ENCODE data around the gene ITPR1. TPM values are rescaled to one million over a fixed set of nuclear protein-coding genes. Genes with fewer than 3 reads are reported as not detected.

Gene ITPR1
- total and polyA plus RNA-seq, 3 donors from 2014 or later = 26.5 to 129 (median 59.7) TPM

DNA sequence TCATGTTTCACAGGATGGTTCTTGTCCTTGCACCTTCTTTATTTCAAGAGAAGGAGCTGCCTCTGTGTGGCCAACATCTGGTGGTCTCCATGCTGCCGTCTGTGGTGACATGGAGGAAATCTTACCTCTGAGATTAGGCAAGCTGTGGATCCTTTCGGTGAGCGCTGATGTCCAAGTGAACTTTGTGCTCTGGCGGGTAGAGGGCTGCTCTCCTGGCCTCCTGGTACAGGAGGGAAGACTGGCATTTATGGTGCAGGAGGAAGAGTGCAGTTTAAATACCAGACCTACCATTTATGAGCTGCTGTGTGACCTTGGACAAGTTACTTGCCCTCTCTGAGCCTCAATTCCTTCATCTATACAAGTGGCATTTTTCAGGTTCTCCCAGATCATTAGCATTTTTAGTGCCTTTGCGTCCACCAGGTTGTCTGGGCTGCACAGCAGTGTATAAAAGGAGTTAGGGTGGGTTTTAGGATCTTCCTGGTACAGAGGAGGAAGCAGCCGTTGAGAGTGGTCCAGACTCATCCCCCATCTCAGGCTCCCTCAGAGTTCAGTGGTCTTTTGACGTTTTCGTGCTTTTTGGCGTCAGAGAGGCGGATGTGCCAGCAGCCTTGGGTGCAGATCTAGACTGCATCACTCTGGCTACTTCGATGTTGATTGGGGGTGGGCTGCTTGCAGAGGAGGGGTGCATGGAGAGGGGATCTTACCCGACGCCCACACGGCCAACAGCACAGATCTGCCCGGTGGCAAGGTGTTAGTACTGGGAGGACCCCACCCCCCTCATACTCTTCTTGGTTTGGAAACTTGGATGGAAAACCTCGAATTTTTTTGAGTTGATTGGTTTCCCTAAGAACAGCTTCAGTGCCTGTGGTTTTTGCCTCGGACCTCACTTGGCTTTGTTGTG lies 162.2 kb downstream of the ITPR1 start:
- no peaks in the 10 kb centered on the region for H3K36me3 ChIP-seq (ENCODE audit: low read depth, missing control alignments)
- no peak for TF ChIP-seq POLR2A (IDR thresholded peaks at IDR 0.05)
- TF ChIP-seq, protein P1, sequence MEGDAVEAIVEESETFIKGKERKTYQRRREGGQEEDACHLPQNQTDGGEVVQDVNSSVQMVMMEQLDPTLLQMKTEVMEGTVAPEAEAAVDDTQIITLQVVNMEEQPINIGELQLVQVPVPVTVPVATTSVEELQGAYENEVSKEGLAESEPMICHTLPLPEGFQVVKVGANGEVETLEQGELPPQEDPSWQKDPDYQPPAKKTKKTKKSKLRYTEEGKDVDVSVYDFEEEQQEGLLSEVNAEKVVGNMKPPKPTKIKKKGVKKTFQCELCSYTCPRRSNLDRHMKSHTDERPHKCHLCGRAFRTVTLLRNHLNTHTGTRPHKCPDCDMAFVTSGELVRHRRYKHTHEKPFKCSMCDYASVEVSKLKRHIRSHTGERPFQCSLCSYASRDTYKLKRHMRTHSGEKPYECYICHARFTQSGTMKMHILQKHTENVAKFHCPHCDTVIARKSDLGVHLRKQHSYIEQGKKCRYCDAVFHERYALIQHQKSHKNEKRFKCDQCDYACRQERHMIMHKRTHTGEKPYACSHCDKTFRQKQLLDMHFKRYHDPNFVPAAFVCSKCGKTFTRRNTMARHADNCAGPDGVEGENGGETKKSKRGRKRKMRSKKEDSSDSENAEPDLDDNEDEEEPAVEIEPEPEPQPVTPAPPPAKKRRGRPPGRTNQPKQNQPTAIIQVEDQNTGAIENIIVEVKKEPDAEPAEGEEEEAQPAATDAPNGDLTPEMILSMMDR (IDR thresholded peaks at IDR 0.05) = no peak
- intact Hi-C loops (cut with DNase I; ENCODE audit: low total_unique reads) = no loop called here
- H3K27me3 ChIP-seq = no peaks in the 10 kb centered on the region
- H3K9me3 ChIP-seq = no peaks in the 10 kb centered on the region
- DNase-seq = no peak
- H3K4me3 ChIP-seq = no peak overlapping the region
- H3K27ac ChIP-seq = no peak overlapping the region
- WGBS, 2 donors = 63 to 80% methylated on average over 5 to 17 of the region's 17 CpGs
- no peaks in the 10 kb centered on the region for H3K4me1 ChIP-seq

DNA sequence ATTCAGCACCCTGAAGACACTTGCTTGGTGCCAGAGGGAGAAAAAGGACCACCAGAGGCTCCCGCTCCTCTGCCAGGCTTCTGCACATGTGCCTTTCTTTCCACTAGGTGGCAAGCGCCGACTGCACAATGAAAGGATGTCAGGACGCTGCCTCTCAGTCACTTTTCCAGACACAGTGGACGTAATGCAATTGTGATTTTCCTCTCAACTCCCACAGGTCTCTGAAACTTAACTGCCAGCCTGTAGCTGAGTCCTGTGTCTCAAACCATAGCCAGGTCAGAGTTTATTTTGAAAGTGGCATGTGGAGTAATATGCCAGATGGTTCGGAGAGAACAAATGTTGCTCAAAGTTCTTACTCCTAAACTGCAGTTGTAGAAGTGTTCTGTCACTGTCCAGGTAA lies 162.9 kb downstream of the ITPR1 start:
- no peak overlapping the region for H3K27ac ChIP-seq
- no peaks in the 10 kb centered on the region for H3K27me3 ChIP-seq
- intact Hi-C loops (cut with DNase I; ENCODE audit: low total_unique reads) = no loop called here
- peak; percentile 69 for DNase-seq
- no peaks in the 10 kb centered on the region for H3K4me1 ChIP-seq
- WGBS, 2 donors = 43 to 50% methylated on average over 6 of the region's 6 CpGs
- no peak overlapping the region for H3K4me3 ChIP-seq
- H3K9me3 ChIP-seq = no peaks in the 10 kb centered on the region
- TF ChIP-seq, protein P1 (IDR thresholded peaks at IDR 0.05) = peak in 2 of 3 experiments; percentile 61 to 68
- TF ChIP-seq POLR2A (IDR thresholded peaks at IDR 0.05) = no peak
- H3K36me3 ChIP-seq (ENCODE audit: low read depth, missing control alignments) = no peaks in the 10 kb centered on the region

DNA sequence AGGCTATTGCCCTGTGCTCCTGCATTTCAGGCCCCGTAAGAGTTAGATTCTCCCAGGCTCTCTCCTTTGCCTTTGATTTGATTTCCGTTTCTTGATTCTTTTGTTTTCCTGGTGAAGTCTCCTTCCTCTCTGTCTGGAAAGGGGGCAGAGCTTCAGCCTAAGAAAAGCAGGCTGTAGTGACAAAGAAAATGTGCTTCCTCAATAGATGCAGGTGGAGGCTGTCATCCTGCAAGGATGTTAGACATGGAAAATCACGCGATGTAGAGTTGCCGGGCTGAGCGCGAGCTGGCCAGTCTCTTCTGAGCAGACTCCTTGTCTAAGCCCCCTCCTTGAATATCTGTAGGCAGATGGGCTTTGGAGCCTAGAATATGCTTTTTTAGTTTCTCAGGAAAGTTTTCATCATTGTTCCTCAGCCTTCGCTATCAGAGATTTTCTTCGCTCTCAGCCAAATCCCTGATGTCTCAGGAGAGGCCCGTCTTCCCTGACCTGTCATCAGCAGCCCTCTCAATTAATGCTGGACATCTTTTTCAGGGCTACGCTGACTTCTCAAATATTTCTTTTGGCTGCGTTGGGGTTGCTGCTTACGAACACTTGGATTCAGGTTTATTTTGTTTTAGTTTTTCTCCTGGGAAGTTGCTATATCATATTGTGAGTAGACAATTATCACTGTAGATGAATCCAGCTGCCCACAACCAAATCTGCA lies 163.6 kb downstream of the ITPR1 start:
- no peaks in the 10 kb centered on the region for H3K36me3 ChIP-seq (ENCODE audit: low read depth, missing control alignments)
- intact Hi-C loops (cut with DNase I; ENCODE audit: low total_unique reads) = no loop called here

DNA sequence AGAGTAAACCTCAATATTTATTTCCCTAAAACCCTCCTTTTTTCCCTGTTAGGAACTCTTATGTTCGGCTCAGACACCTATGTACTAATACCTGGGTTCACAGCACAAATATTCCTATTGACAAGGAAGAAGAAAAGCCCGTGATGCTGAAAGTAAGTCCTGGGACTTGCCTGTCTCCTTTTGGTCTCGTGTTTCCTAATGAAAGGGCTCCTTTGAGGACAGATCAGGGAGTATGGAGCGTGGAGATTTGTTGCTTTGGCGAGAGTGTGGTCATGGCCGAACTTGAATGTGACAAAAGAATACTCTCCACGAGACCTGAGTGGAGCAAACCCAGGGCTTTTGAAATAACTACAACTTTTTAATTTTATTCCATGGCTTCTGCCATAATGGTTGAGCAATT lies 167.8 kb downstream of the ITPR1 start:
- no peak overlapping the region for H3K4me3 ChIP-seq
- TF ChIP-seq POLR2A (IDR thresholded peaks at IDR 0.05) = no peak
- TF ChIP-seq, protein P1 (IDR thresholded peaks at IDR 0.05) = no peak
- no peaks in the 10 kb centered on the region for H3K27me3 ChIP-seq
- intact Hi-C loops (cut with DNase I; ENCODE audit: low total_unique reads) = no loop called here
- 85 to 87% methylated on average over 7 of the region's 7 CpGs for WGBS, 2 donors
- H3K27ac ChIP-seq = no peak overlapping the region
- no peaks in the 10 kb centered on the region for H3K9me3 ChIP-seq
- no peaks in the 10 kb centered on the region for H3K4me1 ChIP-seq
- no peaks in the 10 kb centered on the region for H3K36me3 ChIP-seq (ENCODE audit: low read depth, missing control alignments)
- DNase-seq = no peak

More for the DNA sequence above, 163.6 kb downstream of the ITPR1 start:
- Histone ChIP-seq H3K27ac (peak overlapping the region in 1 of 2 donors; percentile 7), H3K4me3 (no peak overlapping the region), H3K9me3 (no peaks in the 10 kb centered on the region), H3K4me1 (no peaks in the 10 kb centered on the region), H3K27me3 (no peaks in the 10 kb centered on the region)
- WGBS, 2 donors = 51 to 69% methylated on average over 13 of the region's 13 CpGs
- TF ChIP-seq, protein P1 (IDR thresholded peaks at IDR 0.05) = no peak
- no peak for TF ChIP-seq POLR2A (IDR thresholded peaks at IDR 0.05)
- no peak for DNase-seq
